Measurements from ENCODE around the gene ALX4. TPM values are rescaled to one million over a fixed set of nuclear protein-coding genes. Genes with fewer than 3 reads are reported as not detected.

The ALX4 gene
- total RNA-seq, 1 donor from 2014 or later = not detected

GRCh38 chr11:44357711-44358110, 47.8 kb upstream of the ALX4 start:
- Histone ChIP-seq H3K27me3 (no peaks in the 10 kb centered on the region), H3K4me3 (no peak overlapping the region), H3K9ac (no peak overlapping the region), H3K36me3 (no peaks in the 10 kb centered on the region), H3K4me2 (no peak overlapping the region), H3K9me3 (ENCODE audit: low read depth) (no peaks in the 10 kb centered on the region), H3F3A (ENCODE audit: low read depth) (no peaks in the 10 kb centered on the region), H3K27ac (no peak overlapping the region), H3K4me1 (no peaks in the 10 kb centered on the region), H4K20me1 (ENCODE audit: low read depth) (no peaks in the 10 kb centered on the region), H2AFZ (replicated peaks) (no peak overlapping the region), H3K79me2 (ENCODE audit: low read depth) (no peaks in the 10 kb centered on the region)
- Mint-ChIP-seq H3K4me3 (no peak overlapping the region), H3K4me1 (peaks cover 13% of the 10 kb centered on the region), H3K9me3 (peaks cover 2% of the 10 kb centered on the region), H3K27ac (no peak overlapping the region), H3K27me3 (ENCODE audit: insufficient read depth, low read depth) (peaks cover 10% of the 10 kb centered on the region), H3K36me3 (peaks cover 2% of the 10 kb centered on the region)
- no peak for TF ChIP-seq CTCF (IDR thresholded peaks at IDR 0.05)
- TF ChIP-seq EZH2 (IDR thresholded peaks at IDR 0.05) = no peak
- no peak for TF ChIP-seq EZH2phosphoT487 (IDR thresholded peaks at IDR 0.05)
- DNase-seq (ENCODE audit: low spot score) = no peak

DNA sequence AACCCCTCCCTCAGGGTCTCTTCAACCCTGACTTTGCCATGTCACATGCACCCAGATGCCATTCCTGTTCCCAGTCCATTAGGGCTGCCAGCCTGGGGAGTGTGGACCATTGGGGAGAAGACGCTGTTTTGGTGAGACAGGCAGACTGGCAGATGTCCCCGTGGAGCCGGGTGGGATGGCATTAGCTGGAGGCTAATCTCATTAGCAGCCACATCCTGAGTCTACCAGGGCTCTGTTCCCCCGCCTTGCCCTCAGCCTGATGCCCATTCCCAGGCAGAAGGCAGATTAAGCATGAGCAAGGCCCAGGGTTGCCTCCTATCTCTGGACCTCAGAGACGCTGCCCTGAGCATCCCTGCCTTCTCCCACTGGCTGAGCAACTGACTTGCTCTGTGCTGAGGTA, 46.4 kb upstream of the ALX4 start:
- no peak overlapping the region for H3K27ac Mint-ChIP-seq
- TF ChIP-seq CTCF (IDR thresholded peaks at IDR 0.05) (no peak), EZH2phosphoT487 (IDR thresholded peaks at IDR 0.05) (no peak), EZH2 (IDR thresholded peaks at IDR 0.05) (no peak)
- Histone ChIP-seq H4K20me1 (ENCODE audit: low read depth) (no peaks in the 10 kb centered on the region), H3K4me3 (no peak overlapping the region), H3K79me2 (ENCODE audit: low read depth) (no peaks in the 10 kb centered on the region), H3K27ac (no peak overlapping the region), H3K9me3 (ENCODE audit: low read depth) (no peaks in the 10 kb centered on the region), H3F3A (ENCODE audit: low read depth) (no peaks in the 10 kb centered on the region), H3K4me2 (no peak overlapping the region), H3K36me3 (no peaks in the 10 kb centered on the region), H2AFZ (replicated peaks) (no peak overlapping the region), H3K9ac (no peak overlapping the region), H3K4me1 (no peaks in the 10 kb centered on the region), H3K27me3 (no peaks in the 10 kb centered on the region)
- peaks cover under 1% of the 10 kb centered on the region for H3K9me3 Mint-ChIP-seq
- no peaks in the 10 kb centered on the region for H3K36me3 Mint-ChIP-seq
- no peak for DNase-seq (ENCODE audit: low spot score)
- H3K27me3 Mint-ChIP-seq (ENCODE audit: insufficient read depth, low read depth) = peaks cover 13% of the 10 kb centered on the region
- H3K4me1 Mint-ChIP-seq = peaks cover 11% of the 10 kb centered on the region
- H3K4me3 Mint-ChIP-seq = no peak overlapping the region

GRCh38 chr11:44351898-44352498, 42.1 kb upstream of the ALX4 start:
- no peaks in the 10 kb centered on the region for H3K36me3 ChIP-seq
- DNase-seq (ENCODE audit: low spot score) = no peak
- H3K27ac Mint-ChIP-seq = no peak overlapping the region
- peaks cover 20% of the 10 kb centered on the region for H3K27me3 Mint-ChIP-seq (ENCODE audit: insufficient read depth, low read depth)
- no peaks in the 10 kb centered on the region for H3K9me3 Mint-ChIP-seq
- no peaks in the 10 kb centered on the region for H3K27me3 ChIP-seq
- H3K79me2 ChIP-seq (ENCODE audit: low read depth) = no peaks in the 10 kb centered on the region
- H3F3A ChIP-seq (ENCODE audit: low read depth) = no peaks in the 10 kb centered on the region
- H3K36me3 Mint-ChIP-seq = no peaks in the 10 kb centered on the region
- H3K4me3 Mint-ChIP-seq = no peak overlapping the region
- H3K9ac ChIP-seq = no peak overlapping the region
- H3K27ac ChIP-seq = no peak overlapping the region
- no peaks in the 10 kb centered on the region for H3K9me3 ChIP-seq (ENCODE audit: low read depth)
- H3K4me1 ChIP-seq = peaks cover 10% of the 10 kb centered on the region
- H2AFZ ChIP-seq (replicated peaks) = no peak overlapping the region
- no peak overlapping the region for H3K4me3 ChIP-seq
- peaks cover 4% of the 10 kb centered on the region for H4K20me1 ChIP-seq (ENCODE audit: low read depth)
- H3K4me2 ChIP-seq = no peak overlapping the region
- TF ChIP-seq EZH2 (IDR thresholded peaks at IDR 0.05) = no peak
- TF ChIP-seq CTCF (IDR thresholded peaks at IDR 0.05) = peak; percentile 52
- H3K4me1 Mint-ChIP-seq = peaks cover 27% of the 10 kb centered on the region

Data from neural progenitor cell (in vitro differentiated cells).